Testis (tissue), 2 donors: ENCODE measurements around the gene DNAL1.

Experiments used
- CTCF ChIP-seq, 3 experiments: fragments of 450-650 bp in 2 of 3; fragments of 200-600 bp in 1 of 3; sonication (generic) in 1 of 3; IDR thresholded peaks; one replicate each; pipeline ENCODE4 v1.5.1; 2016 to 2019; ENCODE audit warnings: antibody characterized with exemption in 3 of 3, mild to moderate bottlenecking in 2 of 3, moderate library complexity in 1 of 3
- POLR2A ChIP-seq: fragments of 450-650 bp; IDR thresholded peaks from one replicate; pipeline ENCODE4 v1.6.1; 2017; ENCODE audit warnings: antibody characterized with exemption, mild to moderate bottlenecking, moderate library complexity

- TF ChIP-seq CTCF (IDR thresholded peaks at IDR 0.05), result no peak
- no peak for TF ChIP-seq POLR2A
These were observed 95.3 kb downstream of the DNAL1 start for GRCh38 chr14:73739899-73740617.
